CD4-positive, alpha-beta T cell treated with Interleukin-6 for 4 hours (primary cell): ENCODE measurements around the gene ANP32A.
"Not testable (repeated sequence)": the region's sequence is repeated elsewhere in the genome, so short reads cannot be mapped to it uniquely, and the experiment has no call there.

Source experiments
- DNase-seq: peaks from one replicate; pipeline ENCODE4 v3.0.0-alpha.2; 2020; ENCODE audit warnings: mixed read lengths

Gene ANP32A

GRCh38 chr15:68781766-68782588 is 38.7 kb downstream of the ANP32A start:
- DNase-seq, result peak; percentile 49

GRCh38 chr15:68781217-68781616 is 39.5 kb downstream of the ANP32A start:
- no peak for DNase-seq

DNA sequence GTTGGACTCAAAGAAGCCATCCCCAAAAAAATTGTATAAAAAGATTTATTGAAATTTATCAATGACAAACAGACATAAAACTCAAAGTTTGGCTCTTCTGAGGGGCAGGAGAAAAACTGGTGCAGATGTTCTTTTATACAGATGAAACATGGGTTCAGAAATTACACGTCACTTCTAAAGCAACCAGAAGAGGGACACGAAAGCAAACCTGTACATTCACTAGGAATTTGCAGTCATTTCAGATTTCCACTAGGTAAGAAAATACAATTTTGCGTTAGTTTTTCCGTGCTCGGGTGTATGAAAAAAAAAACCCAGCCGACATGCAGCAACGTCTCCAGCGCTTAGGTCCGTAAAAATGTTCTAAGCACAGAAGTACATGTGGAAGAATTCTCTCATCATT is 41.8 kb downstream of the ANP32A start:
- DNase-seq, result no peak

DNA sequence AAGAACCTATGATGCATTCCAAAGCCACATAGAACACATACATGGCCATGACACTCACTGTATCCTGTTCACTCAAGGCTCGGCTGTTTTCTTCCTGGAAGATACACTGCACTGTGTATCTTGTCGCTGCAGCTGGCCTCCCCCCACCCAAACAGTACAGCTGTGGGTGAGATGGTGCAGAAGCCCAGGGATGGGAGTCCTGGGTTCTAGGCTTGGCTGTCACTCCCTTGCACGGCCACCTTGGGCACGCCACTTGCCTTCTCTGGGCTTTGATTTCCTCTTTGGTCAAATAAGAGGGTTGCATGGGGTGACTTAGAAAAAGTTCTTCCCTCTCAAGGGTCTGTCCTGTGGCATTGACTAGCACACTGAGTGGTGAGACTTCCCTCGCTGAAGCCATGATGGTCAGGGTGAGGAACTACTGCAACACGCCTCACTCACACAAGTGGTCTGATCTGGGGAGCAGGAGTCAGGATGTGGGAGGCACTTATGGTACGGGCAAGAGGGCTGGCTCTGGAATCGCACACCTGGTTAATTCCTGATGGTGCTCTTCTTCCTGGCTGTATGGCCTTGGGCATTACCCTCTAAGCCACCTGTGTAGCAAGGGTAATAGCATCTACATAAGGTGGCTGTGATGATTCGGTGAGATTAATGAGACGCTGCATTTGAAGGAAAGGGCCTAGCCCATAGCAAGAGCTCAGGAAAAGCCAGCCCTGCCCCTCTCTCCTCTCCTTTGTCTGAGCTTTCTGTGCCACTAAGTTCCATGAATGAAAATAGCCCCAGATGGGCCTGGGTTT is 44.0 kb downstream of the ANP32A start:
- no peak for DNase-seq

GRCh38 chr15:68775671-68776476 is 44.8 kb downstream of the ANP32A start:
- no peak for DNase-seq

GRCh38 chr15:68775236-68775577 is 45.5 kb downstream of the ANP32A start:
- DNase-seq, result no peak

GRCh38 chr15:68774521-68775235 is 46.0 kb downstream of the ANP32A start:
- DNase-seq, result no peak

DNA sequence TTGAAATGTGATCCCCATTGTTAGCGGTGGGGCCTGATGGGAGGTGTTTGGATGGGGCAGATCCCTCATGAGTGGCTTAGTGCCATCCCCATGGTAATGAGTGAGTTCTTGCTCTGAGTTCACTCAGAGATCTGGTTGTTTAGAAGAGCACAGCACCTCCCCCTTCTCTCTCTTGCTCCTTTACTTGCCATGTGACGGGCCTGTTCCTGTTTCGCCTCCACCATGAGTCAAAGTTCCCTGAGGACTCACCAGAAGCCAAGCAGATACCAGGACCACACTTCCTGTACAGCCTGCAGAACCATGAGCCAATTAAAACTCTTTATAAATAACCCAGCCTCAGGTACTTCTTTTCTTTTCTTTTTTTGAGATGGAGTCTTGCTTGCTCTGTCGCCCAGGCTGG is 46.6 kb downstream of the ANP32A start:
- no peak for DNase-seq

DNA sequence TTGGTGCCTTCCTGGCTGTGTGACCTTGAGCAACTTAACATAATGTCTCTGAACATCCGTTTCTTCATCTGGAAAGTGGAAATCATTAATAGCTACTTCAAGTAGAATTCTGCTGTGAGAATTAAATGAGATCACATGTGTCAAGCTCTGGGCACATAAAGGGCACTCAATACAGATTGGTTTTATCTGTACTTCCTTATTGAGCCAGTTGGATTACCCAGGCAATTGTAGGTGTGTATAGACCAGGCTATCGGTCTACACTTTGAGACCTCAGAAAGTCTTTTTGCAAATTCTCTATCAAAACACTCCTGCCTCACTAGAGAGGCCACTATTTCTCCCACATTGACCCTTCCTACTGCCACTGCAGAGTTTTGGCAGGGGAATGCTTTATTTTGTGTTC is 47.7 kb downstream of the ANP32A start:
- DNase-seq, result no peak

DNA sequence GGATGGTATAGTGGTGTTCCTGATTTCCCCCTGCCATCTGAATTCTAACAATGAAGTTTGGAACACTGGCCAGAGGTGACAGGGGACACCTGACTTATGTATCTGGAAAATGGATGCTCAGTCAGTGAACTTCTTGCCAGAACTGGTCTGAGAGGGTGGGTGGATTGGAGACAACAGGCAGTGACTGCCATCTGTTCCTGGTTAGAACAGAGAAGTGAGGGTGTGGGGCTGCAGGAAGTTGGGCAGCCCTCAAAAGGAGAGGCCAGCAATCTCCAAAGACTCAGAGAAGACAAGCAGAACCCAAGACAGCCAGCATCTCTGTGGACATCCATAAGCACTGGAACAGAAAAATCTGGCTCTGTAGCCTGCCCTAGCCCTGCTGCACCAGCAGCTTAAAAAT is 50.5 kb downstream of the ANP32A start:
- no peak for DNase-seq

DNA sequence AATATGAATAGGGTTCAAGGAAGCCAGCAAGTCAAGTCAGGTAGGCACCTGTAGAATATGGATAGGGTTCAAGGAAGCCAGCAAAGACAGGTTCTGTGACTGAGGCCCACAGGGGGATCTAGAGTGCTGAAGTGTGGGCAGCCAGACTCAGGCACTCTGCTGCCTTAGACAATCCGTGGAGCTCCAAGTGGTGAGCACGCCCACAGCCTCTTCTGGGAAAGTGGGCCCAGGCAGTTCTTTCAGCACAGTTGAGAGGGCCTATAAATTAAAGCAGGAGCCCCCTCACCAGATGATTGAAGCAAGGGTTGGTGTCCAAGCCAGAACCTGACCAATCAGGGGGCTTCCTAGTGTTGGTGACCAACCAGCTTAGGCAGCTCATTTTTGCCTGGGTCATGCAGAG is 51.0 kb downstream of the ANP32A start:
- no peak for DNase-seq

GRCh38 chr15:68768321-68768720 is 52.4 kb downstream of the ANP32A start:
- DNase-seq, result no peak

DNA sequence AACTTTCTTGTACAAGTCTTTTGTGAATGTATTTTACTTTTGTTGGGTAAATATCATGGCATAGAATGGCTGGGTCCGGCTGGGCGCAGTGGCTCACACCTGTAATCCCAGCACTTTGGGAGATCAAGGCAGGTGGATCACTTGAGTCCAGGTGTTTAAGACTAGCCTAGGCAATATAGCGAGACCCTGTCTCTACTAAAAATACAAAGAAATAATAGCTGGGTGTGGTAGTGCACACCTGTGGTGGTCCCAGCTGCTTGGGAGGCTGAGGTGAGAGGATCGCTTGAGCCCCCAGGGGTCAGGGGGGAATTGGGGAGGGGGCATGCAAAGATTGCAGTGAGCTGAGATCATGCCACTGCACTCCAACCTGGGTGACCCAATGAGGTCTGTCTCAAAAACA is 52.9 kb downstream of the ANP32A start:
- no peak for DNase-seq

DNA sequence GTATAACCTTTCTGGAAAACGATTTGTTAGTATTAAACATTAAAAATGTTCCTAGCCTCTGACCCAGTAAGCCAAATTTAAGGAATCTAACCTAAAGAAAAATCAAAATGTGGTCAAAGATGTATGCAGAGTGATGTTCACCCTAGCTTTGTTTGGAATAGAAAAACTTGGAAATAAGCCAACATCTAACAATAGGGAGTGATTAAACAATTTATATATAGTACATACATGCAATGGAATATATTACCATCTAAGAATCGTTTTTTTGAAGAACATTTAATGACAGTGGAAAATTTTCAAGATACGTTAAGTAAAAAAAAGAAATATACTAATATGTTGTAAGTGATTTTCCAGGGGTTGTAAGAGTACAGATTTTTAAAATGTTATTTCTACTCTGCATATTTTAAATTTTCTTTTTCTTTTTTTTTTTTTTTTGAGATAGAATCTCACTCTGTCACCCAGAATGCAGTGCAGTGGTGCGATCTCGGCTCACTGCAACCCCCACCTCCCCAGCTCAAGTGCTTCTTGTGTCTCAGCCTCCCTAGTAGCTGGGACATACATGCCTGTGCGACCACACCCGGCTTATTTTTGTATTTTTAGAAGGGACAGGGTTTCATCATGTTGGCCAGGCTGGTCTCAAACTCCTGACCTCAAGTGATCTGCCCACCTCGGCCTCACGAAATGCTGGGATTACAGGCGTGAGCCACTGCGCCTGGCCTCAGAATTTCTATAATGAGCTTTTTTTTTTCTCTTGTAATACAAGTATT is 54.9 kb downstream of the ANP32A start:
- DNase-seq, result no peak

DNA sequence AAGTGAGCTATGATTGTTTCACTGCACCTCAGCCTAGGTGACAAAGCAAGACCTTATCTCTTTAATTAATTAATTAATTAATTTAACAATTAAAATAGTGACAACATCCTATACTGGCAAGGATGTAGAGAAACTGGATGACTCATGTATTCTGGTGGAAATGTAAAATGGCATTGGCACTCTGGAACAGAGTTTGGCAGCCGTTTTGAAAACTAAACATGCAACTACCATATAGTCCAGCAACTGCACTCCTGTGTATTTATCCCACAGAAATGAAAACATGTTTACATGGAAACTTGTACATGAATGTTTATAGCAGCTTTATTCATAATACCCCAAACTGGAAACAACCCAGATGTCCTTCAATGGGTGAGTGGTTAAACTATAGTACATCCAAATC is 56.6 kb downstream of the ANP32A start:
- no peak for DNase-seq

DNA sequence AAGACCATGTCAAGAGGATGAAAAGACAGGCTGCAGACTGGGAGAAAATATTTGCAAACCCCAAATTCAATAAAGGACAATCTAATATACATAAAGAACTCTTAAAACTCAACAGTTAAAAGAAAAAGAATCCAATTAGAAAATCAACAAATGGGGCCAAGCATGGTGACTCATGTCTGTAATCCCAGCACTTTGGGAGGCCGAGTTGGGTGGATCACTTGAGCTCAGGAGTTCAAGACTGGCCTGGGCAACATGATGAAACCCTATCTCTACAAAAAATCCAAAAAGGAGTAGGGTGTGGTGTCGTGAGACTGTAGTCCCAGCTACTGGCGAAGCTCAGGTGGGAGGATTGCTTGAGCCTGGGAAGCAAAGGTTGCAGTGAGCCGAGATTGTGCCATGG is 57.6 kb downstream of the ANP32A start:
- DNase-seq, result no peak

DNA sequence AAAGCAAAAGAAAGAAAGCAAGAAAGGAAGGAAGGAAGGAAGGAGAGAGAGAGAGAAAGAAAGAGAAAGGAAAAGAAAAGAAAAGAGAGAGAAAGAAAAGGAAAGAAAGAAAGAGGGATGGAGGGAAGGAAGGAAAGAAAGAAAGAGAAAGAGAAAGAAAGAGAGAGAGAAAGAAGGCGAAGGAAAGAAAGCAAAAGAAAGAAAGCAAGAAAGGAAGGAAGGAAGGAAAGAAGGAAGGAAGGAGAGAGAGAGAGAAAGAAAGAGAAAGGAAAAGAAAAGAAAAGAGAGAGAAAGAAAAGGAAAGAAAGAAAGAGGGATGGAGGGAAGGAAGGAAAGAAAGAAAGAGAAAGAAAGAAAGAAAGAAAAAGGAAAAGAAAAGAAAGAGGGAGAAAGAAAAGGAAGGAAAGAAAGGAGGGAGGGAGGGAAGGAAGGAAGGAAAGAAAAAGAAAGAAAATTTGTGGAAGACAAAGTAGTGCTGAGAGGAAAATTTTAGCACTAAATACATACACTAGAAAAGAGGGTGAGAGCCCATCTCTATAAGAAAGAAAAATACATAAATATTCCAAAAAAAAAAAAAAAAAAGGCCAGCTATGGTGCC is 60.6 kb downstream of the ANP32A start:
- not testable (repeated sequence) for DNase-seq

DNA sequence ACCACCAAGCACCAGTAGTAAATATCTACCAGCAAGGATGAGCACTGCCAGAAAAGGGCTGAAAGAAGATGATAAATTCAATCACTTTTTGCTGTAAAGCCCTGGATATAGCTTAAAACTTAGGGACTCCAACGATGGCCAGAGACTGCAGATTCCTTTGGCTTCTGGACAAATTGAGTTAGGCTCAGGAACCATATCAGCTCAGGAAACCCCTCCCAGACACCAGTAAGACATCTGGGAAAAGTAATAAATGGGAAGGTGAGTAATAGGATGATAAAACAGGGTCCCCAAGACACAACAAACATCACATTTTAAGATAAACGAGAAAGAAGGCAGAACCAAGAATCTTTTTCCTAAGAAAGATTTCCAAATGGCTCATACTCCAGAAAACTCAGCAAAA is 65.0 kb downstream of the ANP32A start:
- no peak for DNase-seq

- DNase-seq, result no peak
These were observed 69.1 kb downstream of the ANP32A start for GRCh38 chr15:68751622-68752021.

DNA sequence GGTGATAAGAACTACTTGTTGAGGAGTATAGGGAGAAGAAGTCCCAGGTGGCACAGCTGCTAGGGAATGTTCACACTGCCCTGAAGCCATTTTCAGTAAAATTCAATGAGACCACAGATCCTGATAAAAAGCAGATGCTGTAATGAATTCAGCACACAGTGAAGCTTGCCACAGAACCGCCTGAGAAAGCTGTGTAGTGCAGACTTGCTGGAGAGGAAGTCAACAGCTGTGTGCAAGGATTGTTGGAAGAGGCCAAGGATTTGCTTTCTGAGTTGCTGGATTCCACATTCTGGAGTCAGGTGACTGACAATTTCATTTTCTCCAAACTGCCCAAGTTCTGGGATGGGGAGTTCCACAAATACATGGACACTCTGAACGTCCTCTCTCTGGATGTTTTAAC is 70.9 kb downstream of the ANP32A start:
- DNase-seq, result no peak

GRCh38 chr15:68749365-68749764 is 71.3 kb downstream of the ANP32A start:
- no peak for DNase-seq

GRCh38 chr15:68743256-68743655 is 77.4 kb downstream of the ANP32A start:
- DNase-seq, result no peak
